Loucy (cell line): Measurements from ENCODE around the gene HIKESHI.

Experiments
- CTCF ChIP-seq: fragments of 200-600 bp; sonication (generic); conservative IDR thresholded peaks from 2 replicates; pipeline ENCODE4 v1.5.1; 2014; ENCODE audit warnings: mild to moderate bottlenecking, antibody characterized with exemption, low read length
- EZH2phosphoT487 ChIP-seq: fragments of 200-600 bp; IDR thresholded peaks from 2 replicates; pipeline ENCODE4 v1.6.1; 2018; ENCODE audit warnings: antibody characterized with exemption, mild to moderate bottlenecking, moderate library complexity, borderline replicate concordance

- TF ChIP-seq CTCF (no peak), EZH2phosphoT487 (no peak)
Measured at GRCh38 chr11:86255896-86256295, 46.1 kb upstream of the HIKESHI start.
